UCSD-AML1 (cell line): ENCODE measurements around the gene SLC25A21.

ENCODE experiments used
- DNase-seq: peaks from one replicate; lab custom pipeline; 2025; ENCODE audit not compliant: unreplicated experiment; lab: John Stamatoyannopoulos, UW

Gene SLC25A21

DNA sequence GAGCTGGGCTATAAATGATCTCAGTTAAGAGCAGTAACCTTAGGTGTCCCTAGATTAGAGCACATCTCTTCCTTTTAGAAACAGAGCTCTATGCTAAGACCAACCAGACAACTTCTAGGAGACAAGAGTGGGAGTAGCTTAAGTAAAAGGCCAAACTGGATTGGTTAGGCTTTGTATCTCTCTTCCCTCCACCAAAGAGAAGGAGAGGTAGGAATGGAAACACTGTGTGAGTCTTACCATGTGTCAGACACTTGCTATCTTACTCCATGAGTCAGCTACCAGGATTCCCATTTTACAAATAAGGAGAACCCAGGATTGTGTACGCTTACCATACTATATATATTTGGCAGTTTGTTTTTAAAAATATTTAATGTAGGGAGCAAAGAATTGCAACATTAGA, 387.9 kb downstream of the SLC25A21 start:
- no peak for DNase-seq

DNA sequence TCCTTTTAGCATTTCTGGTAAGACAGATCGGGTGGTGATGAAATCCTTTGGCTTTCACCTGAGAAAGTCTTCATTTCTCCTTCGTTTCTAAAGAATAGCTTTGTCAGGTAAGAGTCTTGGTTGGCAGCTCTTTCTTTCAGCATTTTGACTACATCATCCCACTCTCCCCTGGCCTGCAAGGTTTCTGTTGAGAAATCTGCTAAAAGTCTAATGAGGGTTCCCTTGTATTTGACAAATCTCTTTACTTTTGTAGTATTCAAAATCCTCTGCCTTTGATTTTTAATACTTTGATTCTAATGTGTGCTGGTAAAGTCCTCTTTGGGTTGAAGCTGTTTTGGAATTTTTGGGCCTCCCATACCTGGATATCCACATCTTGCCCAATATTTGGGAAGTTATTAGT, 390.5 kb downstream of the SLC25A21 start:
- DNase-seq = no peak

DNA sequence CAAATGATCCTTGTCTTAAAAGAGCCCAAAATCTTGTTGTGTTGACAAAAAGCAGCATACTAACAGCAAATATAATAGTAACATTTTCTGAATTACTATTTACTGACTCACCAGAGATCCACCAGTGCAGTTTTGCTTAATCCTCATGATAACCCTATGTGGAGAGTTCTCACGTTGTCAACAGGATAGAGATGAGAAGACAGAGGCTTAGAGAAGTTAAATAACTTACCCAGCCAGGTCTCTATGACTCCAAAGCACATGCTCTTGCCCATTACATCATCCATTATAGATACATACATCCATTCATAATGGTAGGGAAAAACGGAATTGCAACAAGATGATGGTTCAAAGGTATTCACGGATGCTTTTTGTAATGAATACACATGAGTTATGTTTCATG, 398.8 kb downstream of the SLC25A21 start:
- no peak for DNase-seq

DNA sequence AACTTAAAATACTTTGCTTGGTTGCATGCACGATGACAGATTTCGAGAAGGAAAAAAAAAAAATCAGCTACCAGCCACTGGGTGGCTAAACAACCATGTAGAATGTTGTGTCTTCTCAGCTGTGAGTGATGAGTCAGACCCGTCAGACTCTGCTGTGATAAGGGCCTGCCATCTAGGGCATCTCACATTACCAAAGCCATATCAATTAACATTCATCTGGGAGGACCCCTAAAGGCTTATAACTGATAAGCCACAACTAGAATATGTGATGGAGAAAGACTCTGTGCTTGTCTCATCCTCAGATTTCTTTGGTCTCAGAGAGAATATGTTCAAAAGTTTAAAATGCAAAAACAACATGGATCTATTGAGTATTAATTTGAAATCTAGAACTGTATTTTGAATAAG, 399.3 kb downstream of the SLC25A21 start:
- DNase-seq = no peak

DNA sequence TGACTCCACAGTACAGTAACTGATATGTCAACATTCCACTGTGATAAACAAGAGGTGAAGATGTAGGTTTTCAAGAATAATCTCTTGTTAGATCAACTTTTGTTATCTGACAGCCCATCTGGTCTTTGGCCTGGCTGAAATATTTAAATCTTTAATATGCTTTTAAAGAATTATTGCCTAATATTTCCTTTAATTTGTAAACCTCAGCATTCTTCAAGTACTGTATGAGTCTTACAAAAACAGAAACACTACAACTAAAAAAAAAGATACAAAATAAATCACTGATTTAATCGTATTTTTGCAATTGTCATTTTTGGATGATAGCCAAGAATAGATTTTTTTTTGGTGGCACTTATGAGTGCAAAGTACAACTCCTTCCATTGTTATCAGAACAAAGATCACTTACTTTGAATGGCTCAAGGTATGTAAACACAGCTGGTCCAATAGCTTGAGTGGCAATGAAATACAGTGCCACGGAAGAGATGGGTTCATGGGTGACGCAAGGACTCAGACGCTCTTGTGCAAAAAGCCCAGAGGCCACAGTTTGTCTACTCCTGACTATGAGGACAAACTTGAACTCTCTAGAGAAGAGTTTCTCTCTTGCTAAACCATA, 401.3 kb downstream of the SLC25A21 start:
- DNase-seq = no peak

DNA sequence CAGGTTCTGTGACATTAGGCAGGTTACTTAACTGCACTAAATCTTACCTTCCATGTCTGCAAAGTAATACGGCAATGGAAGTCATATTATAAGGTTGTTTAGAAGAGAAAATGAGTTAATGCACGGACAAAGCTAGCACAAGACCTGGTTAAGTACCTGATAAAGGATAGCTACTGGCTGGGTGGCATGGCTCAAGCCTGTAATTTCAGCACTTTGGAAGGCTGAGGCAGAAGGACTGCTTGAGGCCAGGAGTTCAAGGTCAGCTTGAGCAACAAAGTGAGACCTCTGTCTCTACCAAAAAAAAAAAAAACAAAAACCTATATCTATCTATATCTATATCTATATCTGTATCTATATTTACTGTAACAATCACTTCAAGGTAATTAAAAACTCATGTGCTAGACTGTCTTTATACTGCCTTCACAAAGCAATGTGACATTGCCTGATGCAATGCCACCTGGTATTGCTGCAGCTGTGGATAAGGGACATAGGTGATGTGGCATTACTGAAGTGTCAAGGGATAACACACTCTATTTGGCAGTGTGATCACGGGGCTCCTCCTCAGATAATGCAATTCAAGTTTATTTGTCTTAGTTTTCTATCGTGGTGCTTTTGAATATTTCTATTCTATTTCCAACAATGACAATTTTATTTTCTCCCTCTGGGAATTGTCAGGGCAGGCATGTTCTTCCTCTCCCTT, 403.6 kb downstream of the SLC25A21 start:
- DNase-seq = no peak

DNA sequence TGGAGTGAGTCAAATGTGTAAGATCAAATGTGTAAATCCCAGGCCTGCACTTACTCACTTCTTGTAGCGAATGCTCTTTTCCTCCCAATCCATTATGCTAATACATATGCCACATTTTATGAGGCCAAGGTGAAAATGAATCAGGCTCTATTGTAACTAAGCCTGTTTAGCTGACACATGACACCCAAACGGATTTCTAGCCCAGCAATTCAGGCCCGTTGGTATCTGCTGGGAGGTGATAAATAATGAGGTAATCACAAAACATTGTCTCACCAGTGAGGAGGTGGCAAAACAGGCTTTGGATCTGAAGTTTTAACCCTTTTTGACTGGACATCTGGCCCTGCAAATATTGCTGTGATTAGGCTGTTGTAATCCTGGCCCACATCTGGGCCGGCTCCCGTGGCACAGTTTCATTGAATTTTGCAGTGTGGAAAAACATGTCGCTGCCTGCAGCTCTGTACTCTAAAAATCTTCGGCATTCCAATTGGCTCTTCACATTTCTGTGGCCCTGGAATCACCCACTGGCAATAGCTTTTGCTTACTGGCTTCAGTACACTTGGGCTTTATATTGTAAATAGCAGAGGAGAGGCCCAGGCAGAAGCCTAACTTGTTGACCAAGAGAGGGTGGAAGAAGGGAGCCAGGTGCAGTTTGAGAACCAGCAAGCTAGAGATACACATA, 404.7 kb downstream of the SLC25A21 start:
- no peak for DNase-seq

DNA sequence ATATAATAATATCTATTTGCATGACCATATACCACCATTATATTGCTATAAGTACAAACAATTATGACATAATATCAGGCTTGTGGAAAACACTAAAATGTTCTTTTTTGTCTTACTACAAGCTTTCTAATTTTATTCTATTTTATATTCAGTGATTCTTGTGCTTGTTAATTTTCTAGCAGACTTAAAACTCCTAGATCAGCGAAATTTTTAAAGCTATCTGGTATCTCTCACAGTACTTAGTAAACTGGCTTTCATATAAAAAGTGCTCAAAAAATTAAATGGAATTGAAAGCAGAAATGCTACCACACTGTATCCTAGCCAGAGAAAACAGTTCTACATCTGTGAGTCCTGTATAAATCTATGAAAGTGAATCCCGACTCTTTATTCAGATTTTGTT, 405.4 kb downstream of the SLC25A21 start:
- DNase-seq = no peak

DNA sequence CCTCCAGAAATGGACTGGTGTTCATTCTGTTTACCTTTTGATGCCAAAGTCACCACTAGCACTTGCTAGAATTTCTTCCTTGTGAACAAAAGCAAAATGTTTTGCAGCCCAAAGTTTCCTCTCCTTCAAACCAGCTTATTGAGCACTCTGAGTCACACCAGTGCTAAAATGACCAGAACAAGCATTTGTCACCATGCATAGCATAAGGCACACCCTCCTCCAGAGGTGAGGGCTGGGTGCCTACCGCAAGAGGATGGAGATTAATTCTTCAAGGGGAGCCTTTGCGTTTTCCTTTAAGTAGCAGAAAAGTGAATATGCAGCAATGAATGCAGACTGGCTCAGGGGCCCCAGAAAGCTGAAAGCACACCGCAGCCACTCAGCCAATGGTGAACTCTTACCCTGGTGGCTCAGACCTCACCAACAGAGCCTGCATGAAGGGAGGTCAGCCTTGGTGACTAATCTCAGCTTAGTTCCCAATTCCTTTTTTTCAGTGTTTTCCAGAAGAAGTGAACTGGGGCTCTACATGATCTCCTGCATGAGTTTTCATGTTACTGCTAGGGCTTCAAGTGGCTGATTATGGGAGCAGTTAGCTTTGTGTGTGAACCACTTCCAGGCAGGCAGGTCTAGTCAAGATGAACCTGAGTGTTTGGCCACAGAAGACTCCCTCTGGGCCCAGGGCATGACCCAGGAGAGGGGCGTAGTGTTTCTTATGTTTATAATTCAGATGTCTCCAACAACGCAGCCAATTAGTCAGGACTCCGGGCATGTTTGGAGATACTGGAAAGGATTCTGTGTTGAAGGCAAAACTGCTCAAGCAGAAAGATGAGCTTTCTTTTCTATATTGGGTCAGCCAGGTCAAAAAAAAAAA, 414.4 kb downstream of the SLC25A21 start:
- no peak for DNase-seq

DNA sequence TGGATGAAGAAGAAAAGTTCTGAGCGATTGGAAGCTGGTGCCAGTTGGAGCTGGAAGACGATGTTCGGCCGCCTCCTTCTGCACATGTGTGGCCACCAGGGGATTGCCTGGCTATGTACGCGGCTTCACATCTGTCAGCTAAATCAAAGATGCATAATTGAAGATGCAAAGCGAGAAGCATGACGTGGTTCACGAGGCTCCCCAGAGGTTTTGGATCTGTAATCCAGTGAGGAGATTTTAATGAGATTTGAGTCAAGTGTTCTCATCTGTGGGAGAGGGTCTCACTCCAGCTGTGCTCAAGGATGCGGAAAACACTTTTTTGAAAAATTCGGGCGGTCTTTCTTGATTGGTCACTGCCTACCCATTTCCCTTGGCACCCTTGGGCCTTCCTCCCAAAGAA, 416.2 kb downstream of the SLC25A21 start:
- no peak for DNase-seq

DNA sequence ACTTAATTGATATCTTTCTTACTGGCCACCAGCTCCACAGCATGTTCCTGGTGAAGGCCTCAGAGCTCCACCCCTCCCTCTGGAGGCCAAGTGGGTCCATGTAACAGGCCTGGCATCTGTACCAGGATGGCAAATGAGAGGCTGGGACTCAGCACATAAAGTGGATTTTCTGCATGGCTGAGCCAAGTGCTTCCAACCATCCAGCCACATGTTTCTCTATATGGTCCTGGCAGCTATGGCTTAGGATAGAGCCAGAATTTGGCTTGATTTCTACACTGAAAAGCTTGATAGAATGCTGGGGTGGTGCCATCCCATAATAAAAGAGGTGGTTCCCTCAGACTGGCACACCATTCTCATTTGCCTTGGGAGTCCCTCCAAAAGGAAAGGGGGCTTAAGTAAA, 416.6 kb downstream of the SLC25A21 start:
- no peak for DNase-seq

DNA sequence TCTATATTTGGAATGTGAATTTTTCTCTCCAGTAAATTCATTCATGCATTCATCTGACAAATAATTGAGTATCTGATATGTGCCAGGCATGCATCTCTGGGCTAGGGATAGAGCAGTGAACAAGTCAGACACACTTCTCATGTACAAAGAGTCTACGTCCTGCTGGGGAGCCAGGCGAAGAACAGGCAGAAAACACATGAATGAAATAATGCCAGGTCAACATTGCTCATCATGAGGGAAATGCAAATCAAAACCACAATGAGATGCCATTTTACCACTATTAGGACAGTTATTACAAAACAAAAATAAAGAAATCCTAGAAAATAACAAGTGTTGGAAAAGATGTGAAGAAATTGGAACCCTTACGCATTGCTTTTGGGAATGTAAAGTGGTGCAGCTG, 420.5 kb downstream of the SLC25A21 start:
- DNase-seq = no peak

DNA sequence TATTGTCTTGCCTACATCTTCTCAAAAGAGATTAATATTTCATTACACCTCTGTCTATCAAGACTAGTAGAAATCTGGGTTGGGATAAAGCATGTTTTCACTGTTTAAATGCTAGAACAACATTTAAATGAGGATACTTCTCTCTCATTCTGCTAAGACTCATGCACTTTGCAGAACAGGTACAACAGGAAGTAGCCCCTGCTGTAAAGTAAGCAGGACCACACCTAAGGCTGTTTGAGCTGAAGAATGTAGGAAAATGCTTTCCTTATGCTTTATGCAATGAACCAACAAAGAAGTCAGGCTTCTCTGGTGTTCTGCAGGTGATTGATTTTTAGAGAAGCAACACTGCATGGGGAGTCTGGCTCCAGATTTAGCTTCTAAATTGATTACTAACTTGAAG, 421.3 kb downstream of the SLC25A21 start:
- DNase-seq = no peak

DNA sequence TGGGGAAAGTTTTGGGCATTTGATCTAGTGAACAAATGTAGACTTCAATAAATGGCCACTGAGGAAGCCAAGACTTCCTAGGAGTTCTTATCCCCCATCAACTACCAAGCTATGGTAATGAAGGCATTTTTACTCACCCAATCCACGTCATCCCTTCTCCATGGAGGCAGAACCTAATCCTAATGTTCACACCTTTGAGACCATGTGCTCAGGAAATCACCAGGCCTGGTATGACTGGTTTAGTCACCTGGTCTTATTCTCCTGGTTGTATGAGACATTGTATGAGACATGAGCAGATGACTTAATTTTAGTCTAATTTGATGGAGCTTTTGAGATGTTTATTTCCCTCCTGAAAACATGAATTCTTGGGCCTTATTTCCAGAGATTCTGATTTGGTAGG, 422.2 kb downstream of the SLC25A21 start:
- DNase-seq = no peak

DNA sequence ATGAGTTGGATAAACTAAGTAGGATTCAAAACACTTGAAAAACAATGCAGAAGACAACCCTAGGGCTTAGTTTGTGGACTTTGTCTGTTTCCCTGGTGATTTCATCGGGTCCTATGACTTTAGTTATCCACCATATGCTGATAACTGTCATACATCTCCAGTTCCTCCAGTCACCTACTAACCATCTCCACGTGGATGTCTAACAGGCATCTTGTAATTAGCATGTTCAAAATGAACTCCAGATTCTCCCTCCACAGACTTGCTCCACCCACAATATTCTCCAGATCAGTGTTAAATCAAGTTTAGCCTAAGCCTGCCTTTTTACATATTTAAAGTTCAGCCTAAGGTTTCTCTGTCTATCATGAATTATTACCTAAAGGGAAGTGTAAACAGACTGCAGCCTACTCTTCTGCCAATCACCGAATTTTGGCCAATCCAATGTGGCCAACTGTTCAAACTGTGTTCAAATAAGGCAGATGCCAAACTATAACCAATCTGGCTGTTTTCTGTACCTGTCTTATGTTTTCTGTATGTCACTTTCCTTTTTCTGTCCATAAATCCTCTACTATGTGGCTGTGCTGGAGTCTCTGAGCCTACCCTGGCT, 423.7 kb downstream of the SLC25A21 start:
- DNase-seq = no peak

DNA sequence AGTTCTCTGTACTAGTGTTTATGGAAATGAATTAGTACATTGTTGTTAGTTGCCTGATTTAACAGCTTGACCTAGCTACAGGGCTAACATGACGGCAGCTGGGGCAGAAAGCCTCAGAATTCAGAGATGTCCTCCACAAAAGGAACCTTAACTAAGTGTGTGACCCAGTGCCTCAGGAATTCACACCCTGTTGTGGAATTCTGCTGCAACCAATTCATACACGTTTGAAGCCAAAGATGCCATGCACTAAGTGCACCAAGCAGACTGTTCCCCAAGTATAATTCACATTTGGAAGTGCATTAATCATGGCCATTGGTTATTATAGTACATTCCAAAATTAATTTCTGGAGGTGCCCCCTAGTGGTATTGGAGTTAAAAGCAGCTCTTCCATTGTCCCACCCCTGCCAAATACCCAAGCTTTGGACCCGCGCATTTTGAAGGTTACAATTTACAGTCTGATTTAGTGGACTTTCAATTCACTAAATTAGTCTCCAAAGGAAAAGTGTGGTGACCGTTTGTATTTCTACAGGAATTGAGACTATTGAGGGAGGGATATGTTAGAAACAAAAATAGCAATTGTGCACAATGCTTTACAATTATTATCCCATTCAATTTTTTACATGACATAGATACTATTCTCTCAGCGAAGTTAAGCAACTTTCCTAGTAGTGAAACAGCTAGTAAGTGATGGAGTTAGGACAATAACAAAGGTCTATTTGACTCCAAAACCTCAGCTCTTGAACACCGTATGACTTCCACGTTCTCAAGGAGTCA, 424.8 kb downstream of the SLC25A21 start:
- no peak for DNase-seq

DNA sequence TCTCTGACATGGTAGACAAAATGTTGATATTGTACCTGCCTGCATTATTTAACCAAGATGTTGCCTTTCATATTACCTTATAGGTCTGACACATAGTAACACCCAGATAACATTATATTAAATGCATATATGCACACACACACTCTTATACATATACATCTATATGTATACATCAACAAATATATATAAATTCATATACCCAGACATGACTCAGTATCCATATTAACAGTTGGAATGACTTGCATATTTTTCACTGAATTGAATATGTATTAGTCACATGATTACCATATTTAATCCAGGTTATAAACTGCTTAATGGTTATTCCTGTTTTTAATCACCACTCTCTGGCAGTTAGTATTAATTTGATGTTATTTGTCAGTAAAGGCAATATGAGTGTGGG, 425.5 kb downstream of the SLC25A21 start:
- no peak for DNase-seq

DNA sequence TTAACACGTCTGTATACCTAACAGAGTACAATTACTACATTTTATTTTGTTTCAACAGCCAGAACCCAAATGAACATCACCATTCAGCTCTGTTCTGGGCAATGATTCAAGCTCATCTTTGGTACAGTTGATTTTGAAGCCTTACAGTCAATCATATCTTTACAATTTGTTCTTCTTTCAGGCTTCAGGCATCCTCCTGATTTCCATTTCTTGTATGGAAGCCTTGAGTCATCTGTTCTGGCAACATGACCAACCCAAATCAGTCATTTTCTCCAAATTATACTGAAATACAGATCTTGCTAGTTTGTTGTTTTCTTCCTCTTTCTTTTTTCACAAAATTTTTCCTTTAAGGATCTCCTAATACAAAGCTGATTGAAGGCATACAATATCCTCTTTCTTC, 430.5 kb downstream of the SLC25A21 start:
- DNase-seq = no peak

DNA sequence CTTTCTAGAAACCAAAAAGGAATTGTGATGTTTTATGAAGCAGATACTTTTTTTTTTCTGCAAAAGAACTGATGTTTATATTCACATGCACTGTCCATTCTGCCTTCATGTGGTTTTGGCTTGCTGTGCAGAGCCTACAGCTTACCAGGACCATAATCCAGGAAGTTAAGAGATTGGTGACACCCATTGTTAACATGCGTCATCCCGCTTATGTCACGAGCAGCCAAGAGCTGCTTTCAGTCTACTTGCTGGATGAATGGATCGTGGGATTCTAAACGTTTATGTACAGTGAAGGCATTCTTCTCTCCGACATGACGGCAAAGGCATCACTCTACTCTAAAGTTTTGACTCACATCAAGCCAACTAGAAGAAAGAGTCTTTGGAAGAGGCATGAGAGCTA, 434.1 kb downstream of the SLC25A21 start:
- DNase-seq = no peak

DNA sequence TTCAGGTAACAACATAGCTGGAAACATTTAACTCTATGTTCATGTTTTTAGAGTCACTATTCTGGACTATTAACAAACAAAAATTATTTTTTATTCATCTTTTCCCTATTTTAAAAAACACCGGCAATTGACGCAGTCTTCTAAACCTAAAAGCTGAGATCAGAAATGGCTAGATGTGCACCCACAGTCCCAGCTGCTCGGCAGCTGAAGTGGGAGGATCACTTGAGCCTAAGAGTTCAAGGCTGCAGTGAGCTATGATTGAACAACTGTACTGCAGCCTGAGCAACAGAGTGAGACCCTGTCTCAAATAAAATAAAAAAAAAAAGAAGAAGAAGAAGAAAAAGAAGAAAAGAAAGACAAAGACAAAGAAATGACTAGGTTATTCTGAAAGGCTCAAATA, 446.3 kb downstream of the SLC25A21 start:
- DNase-seq = no peak
